GM19467 (cell line): Measurements from ENCODE around the gene CLTC.

ENCODE experiments used
- ATAC-seq: cut with Tn5 transposase; IDR thresholded peaks from one replicate; pipeline ENCODE4 v1.9.1; 2021; ENCODE audit warnings: mild to moderate bottlenecking, moderate library complexity; ENCODE audit not compliant: unreplicated experiment

Gene CLTC

DNA sequence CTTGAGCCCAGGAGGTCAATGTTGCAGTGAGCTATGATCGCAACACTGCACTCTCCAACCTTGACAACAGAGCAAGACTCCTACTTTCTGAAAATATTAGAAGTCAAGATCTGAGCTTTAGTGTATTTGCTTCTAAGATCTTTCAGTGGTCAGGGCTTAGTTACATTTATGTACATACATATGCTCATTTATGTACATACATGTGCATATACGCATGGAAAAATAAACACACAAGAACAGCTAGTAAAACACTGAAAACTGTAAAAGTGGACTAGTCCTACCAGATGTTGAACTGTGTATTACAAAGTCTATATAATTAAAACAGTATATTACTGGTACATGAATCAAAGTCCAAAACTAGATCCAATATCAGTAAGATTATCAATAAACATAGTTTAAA, 59.2 kb downstream of the CLTC start:
- ATAC-seq: no peak

DNA sequence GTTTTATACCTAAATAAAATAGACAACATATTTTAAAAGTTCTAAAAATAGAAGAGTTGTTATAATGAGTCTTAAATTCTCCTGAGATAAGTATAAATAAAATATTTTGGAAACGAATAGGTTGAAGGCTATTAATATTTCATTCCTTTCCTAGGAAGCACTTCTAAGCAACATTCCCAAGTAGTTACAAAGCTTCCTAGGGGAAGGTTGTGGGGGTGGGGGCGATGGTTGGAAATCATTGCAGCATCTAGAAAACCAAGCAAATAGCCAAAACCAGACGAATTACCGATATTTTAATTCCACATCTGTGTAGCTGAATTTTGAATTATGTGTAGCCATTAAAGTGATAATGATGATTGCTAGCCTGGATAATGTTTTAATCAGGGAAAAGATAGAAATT, 60.6 kb downstream of the CLTC start:
- no peak for ATAC-seq

DNA sequence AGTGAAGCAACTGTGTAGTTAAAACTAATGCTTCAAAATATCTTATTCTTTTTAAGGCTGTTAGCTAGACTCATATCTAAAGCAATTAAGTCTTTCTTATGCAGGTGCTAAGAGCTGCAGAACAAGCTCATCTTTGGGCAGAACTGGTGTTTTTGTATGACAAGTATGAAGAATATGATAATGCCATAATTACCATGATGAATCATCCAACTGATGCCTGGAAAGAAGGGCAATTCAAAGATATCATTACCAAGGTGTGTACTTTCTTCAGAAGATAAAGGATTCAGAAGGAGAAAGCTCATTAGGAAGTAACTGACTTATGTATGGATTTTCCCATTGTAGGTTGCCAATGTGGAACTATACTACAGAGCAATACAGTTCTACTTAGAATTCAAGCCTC, 63.6 kb downstream of the CLTC start:
- ATAC-seq: no peak

DNA sequence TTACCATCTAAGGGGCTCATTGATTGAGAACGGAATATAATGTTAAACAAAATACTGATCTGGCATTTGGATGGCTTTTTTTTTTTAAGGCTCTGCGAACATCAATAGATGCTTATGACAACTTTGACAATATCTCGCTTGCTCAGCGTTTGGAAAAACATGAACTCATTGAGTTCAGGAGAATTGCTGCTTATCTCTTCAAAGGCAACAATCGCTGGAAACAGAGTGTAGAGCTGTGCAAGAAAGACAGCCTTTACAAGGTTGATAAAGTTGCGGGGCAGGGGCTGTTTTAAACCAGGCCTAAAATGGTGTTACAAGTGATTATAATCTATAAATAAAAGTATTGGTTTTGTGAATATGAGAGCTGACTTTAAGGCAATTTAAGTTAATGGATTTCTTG, 65.3 kb downstream of the CLTC start:
- no peak for ATAC-seq

DNA sequence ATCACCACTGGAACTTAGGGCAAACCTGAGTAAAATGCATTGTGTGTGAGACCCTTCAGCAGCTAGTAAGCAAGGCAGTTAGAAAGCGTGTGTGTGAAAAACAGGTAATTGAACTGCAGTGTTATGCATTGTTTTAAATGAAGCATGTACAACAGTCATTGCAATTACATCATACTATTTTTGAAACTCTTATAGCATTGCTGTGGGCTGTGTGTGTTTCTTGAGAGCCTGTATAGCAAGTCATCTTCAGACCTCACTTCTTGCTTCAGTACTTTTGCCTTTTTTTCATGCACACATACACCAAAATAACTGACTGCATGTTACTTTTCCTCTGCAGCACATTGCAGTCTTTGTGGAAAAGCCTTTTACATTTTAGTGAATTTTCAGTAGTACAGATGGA, 68.3 kb downstream of the CLTC start:
- no peak for ATAC-seq

DNA sequence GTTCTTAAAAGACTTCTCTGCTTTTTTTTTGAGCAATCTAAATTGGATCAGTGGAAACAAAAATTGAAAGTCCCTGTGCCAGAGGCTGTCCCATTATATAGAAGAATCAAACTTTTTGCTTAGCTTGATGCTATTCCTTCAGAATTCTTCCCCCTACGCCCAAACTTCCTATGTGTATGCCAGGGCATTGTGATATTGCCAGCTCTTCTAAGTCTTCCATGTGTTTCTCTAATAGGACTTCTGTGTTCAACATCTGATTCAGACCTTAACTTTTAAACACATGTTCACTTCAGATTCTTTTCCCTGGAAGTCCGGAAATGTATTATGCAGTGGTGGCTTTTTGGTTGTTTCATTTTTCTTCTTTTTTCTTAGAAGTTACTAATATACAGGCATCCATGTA, 68.8 kb downstream of the CLTC start:
- ATAC-seq: no peak

DNA sequence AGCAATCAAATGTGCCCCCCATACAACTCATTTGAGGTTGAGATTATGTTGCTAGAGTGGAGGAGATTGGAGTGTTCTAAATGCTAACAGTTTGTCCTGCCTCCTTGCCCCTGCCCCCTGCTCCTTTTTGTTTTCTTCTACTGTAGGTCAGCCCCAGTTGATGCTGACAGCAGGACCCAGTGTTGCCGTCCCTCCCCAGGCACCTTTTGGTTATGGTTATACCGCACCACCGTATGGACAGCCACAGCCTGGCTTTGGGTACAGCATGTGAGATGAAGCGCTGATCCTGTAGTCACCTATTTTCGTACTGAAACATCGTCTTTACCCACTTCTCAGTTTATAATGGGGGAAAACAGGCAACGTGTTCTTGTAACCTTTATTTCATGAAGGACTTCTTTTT, 73.9 kb downstream of the CLTC start:
- ATAC-seq: no peak

DNA sequence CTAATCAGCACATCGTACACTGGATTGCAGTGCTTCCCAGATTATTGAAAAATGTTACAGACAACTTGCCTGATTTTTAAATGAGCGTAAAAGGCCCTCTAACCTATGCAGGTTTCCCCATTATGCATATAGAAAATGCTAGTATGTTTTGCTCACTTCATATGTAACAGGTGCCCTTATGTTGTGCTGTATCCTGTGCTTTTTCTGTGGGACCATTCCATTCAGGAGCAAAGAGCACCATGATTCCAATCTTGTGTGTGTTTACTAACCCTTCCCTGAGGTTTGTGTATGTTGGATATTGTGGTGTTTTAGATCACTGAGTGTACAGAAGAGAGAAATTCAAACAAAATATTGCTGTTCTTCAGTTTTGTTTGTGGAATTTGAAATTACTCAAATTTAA, 74.6 kb downstream of the CLTC start:
- no peak for ATAC-seq

DNA sequence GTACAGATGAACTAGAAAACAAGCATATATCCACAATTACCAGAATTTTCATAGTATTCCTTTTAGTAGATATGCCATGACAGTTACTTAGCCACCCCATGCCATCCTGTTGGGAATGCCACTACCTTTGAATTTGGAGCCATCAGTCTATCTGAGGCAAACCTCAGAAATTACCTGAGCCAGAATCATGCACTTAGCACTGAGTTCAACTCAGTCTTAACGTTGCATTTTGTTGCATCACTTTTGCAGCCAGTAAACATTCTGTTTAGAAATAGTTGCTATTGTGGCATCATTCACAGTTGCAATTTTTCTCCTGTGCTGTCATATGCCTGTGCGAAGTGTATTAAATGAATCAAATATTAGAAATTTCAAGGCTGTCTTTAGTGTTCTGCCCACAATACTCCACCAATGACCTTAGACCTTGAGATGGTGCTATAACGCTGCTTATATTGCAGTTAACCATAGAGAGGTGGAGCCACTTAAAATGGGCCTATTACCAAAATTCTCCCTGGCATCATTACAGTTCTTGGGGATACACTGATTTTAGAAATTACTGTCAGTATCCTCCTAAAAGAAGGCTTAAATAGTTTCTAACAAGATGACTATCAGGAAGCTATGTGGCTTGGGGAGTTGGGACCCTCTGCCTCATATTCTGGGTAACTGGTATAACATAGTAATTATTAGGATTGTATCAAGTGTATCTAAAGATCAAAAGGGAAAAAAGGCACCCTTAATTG, 76.4 kb downstream of the CLTC start:
- ATAC-seq: no peak

DNA sequence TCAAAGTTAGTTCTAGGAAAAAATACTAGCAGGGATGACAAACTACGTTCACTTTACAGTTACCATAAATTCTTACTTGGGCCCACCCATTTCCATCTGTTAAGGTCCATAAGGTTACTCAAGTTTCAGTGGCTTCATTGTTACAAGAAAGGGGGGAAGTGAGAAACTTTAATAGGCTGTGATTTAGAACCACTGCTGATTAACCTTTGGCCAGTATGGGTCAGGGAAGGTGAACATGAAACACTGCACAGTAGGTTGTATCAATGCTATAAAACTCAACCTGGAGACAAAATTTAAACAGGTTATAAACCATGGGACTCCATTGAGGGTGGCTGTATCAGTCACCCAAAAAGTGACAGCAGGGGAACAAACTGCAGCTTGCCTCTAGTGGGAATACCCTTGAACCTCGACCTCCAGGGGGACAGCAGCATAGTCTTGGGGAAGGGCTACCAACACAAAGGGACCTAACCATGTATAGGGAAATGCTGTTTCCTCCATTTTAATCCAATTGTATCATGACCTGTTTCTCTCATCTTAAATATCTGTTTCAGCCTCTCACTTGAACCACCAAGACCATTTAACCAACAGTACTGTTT, 77.1 kb downstream of the CLTC start:
- no peak for ATAC-seq

DNA sequence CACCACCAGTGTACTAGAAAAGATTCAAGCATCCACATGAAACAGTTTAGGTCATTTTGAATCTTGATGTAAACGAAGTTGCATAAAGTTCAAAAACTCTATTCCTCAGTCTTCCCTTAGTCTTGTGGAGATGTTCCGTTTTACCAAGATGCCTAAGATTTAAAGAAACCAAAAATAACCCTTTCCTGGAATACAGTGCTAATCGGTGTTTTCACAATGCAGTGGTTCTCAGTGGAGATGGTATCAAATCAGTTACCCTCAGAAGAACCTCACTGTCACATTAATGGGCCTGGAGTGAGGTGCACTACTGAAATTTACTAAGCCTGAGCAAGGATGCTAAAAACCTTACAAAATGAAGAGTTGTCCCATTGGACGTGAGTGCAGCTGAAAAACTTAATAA, 78.4 kb downstream of the CLTC start:
- no peak for ATAC-seq

DNA sequence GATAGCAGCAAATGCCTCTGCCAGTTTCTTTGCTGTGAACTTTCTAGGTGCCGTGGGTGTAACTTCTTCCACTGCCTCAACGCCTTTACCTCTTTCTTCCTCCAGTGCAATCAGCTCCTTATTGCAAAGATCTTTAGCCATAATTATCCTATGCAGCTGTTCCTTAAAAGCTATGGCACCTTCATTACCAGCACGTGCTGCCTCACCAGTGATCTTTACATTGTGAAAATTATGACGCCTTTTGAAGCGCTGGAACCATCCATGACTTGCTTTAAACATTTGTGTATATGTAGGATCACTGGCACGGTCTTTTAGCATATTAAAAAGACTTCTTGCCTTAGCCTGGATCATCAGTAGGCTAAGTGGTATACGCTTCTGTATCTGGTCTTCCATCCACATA, 79.5 kb downstream of the CLTC start:
- ATAC-seq: no peak

DNA sequence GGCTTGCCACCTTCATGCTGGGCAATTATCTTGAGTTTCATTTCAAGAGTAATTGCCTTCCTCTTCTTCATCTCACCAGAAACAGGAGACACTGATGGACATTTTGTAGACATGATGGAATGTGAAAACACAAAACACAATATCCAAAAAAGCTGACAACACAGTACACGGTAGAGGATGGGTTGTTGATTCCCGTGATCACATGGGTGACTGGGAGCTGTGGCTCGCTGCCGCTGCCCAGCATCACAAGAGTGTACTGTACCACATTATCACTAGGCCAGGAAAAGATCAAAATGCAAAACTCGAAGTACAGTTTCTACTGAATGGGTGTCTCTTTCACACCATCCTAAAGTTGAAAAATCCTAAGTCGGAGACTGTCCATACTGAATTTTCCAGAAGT, 80.1 kb downstream of the CLTC start:
- ATAC-seq: no peak

DNA sequence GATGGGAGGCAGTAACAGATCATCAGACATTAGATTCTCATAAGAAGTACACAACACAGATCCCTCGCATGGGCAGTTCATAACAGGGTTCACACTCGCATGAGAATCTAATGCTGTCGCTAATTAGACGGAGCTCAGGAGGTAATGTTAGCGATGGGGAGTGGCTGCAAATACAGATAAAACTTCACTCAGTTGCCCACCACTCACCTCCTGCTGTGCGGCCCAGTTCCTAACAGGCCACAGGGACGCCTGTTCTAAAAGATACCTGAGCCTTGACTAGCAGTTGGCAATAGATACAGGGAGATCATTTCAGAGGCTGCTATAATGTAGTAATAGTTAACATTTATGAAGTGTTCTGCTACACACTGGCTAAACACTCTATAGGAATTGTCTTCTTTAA, 82.6 kb downstream of the CLTC start:
- ATAC-seq: no peak

DNA sequence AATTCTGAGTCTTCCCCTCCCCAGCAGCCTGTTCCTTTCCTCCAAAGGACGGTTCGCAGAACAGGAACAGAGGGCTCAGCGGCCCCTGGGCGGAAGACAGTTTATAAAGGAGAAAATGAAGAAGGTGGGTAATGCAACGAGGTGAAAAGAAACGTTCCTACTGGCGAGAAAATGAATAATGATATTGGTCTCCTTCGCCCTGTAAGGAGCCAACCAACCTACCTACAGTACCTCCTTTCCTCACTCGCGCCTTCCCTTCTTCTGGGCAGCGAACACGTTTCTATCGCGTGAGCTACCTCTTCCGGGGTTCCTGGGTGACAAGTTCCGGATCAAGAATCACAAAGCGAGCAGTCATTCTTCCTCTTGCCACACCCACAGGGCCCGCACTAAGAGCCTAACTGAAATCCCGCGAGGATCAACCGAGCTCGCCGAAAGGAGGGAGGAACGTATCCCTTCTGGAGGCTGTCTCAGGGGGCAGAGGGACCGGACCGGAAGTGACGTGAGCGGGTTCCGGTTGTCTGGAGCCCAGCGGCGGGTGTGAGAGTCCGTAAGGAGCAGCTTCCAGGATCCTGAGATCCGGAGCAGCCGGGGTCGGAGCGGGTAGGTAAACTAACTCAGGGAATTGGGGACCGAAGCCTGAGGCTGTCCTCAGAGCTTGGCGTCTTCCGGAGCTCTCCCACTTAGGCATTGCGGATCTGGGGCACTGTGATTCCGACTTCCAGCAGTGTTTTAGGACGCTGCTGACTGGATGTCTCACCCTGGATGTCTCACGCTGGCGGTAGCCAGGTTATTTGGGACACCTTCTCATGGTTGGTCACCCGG, 87.7 kb downstream of the CLTC start, which contains the start of the genes PTRH2 and VMP1:
PTRH2 (minus strand) TSS at position 282 of the 822 bp plus-strand sequence. CDS start 9,452 bp downstream, outside the sequence.
VMP1 (plus strand) TSS at position 506 of the 822 bp plus-strand sequence. CDS start 23,793 bp downstream, outside the sequence.
- ATAC-seq: peak; percentile 90

DNA sequence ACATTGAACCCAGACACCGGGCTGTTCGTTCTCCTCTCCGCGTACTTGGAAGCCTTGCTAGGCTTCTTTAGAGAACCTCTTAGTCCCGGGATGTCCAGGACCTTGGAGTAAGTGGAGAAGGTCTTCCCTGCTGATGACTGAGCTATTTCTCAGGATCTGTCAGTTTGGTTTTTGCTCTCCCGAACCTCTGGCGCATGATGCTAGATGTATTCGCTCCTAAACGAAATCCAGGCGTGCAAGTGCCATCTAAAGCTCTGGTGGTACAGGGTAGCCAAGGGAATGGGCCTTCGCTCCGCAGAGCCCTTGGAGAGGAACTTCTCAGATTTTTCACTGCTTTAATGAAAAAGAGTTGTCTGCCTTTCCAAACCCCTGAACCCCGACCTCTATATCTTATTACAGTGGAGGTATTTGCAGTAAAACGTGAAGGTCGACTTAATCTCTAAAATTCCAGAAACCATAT, 88.3 kb downstream of the CLTC start:
- ATAC-seq: no peak

DNA sequence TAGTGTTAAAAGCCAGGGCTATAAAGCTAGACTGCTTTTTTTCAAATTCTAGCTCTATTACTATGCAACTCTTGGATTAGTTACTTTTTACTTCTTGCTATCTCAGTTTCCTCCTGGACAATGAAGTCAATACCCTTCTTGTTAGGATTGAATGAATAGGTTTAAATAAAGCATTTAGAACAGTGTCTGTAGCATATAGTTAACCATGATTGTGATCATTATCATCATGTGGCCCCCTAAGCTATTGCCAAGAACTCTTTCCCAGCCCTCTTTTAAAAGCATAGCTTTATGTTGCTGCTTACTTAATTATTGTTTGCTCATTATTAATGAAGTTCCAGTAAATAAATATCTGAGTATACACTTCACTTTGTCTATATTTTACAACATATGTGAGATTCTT, 92.2 kb downstream of the CLTC start:
- ATAC-seq: no peak

DNA sequence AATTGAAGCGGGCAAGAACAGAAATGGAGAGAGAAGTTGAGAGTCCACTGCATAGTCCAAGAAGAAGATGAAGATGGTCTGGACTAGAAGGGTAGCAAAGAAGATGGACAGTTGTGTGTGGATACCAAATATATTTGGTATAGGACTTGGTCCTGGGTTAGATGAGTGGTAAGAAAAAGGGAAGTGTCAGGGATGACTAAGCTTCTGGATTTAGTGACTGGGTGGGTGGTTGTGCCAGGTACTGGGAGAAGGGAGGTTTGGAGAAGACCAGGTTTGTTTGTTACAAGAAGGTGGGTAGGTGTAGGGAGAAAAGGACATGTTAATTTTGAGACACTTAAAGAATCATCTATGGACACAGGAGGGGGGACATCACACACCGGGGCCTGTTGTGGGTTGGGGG, 93.2 kb downstream of the CLTC start:
- no peak for ATAC-seq

DNA sequence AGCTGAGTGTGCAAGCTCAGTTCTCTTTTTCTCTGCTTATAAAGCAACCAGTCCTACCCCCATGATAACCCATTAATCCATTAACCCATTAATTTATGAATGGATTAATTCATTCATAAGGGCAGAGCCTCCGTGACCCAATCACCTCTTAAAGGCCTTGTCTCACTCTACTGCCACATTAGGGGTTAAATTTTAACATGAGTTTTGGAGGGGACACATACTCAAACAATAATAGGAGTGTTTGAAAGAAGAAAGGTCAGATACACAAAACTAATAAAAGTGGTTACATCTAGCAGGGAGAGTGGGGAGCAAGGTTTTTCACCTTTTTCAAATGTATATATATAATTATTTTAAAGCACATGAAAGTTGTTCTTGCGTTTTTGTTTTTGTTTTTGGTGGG, 94.6 kb downstream of the CLTC start:
- ATAC-seq: no peak

DNA sequence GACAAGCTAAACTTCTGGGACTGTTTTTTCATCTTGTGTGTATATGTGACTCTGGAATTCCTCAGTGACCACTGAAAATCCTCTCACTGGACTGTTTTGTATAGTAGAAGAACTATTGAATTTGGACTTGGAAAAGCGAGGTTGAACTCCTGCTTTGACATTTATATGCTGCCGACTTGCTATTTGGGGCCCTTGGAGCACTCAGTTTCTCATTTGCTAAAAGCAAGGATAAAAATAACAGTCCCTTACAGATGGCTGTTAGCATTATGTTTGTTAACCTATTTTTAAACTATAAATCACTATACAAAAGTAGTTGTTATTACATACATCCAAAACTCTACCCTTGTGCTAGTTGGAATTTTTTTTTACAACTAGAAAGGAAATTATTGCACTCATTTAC, 96.7 kb downstream of the CLTC start:
- ATAC-seq: no peak

DNA sequence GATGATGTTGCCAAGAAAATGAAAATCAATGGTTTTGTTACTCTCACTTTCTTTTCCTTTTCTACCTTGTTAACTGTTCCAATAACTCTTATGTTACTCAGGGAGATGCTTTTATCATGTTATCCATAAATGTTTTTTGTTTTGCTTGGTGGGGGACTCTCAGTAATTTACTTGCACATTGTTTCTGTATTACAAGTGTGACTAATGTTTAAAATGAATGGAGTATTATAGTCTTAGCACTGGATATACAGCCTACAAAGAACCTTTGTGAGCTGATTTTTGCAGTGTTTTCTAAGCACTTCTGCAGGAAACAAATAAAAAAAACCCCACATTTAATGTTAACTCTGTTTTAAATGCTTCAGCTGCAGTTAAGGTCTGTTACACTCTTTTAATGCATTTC, 99.8 kb downstream of the CLTC start:
- ATAC-seq: no peak

DNA sequence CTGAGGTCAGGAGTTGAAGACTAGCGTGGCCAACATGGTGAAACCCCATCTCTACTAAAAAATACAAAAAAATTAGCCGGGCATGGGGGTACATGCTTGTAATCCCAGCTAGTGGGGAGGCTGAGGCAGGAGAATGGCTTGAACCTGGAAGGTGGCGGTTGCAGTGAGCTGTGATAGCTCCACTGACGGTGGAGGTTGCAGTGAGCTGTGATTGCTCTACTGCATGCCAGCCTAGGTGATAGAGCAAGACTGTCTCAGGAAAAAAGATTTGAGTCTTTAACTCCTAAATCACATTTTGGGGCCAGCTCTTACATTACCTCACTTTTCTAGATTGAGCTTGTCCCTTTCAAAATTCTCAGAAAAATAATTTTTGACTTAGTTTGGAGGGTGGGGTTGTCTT, 102.9 kb downstream of the CLTC start:
- ATAC-seq: no peak
